Left ventricle myocardium inferior (tissue), 1 donor: ENCODE data around the gene TCF12. TPM values are rescaled to one million over a fixed set of nuclear protein-coding genes. Genes with fewer than 3 reads are reported as not detected.

Experiments
- DNase-seq: peaks from one replicate; pipeline ENCODE4 v3.0.0-alpha.2; 2020
- H3K27ac ChIP-seq: fragments of 200-600 bp; replicated peaks from 2 replicates; pipeline ENCODE4 v1.8.0; 2021
- H3K27me3 ChIP-seq: fragments of 200-600 bp; 2 replicates; pipeline ENCODE4 v1.8.0; 2021; ENCODE audit warnings: low read depth
- H3K36me3 ChIP-seq: fragments of 200-600 bp; 2 replicates; pipeline ENCODE4 v1.8.0; 2021
- H3K4me1 ChIP-seq: fragments of 200-600 bp; 2 replicates; pipeline ENCODE4 v1.8.0; 2021
- H3K4me3 ChIP-seq: fragments of 200-600 bp; 2 replicates; pipeline ENCODE4 v1.8.0; 2021; ENCODE audit warnings: mild to moderate bottlenecking, moderate library complexity
- H3K9me3 ChIP-seq: fragments of 200-600 bp; replicated peaks from 2 replicates; pipeline ENCODE4 v1.8.0; 2021
- intact Hi-C: fragments of 100-400 bp; cut with micrococcal nuclease; formaldehyde crosslinking; loops from one replicate; pipeline ENCODE4 v1.11.0; 2022
- total RNA-seq: library from RNA; stranded (reverse); fragmentation: NEBNext Ultra II Directional; extraction: Animal tissue kit (Norgen Biotek cat#: 25700); gene quantifications from one replicate; pipeline ENCODE4 v1.2.1, GENCODE V29; 2021
- TF ChIP-seq, protein P1 (sequence below): fragments of 200-600 bp; IDR thresholded peaks from 2 replicates; pipeline ENCODE4 v1.8.0; 2021; ENCODE audit warnings: antibody characterized with exemption, mild to moderate bottlenecking, borderline replicate concordance
- donor health status: DM: no; HTN: yes; CAD: no; lungs with severe emphysema.

Gene TCF12
- total RNA-seq, 1 donor from 2014 or later: 52.1 TPM

DNA sequence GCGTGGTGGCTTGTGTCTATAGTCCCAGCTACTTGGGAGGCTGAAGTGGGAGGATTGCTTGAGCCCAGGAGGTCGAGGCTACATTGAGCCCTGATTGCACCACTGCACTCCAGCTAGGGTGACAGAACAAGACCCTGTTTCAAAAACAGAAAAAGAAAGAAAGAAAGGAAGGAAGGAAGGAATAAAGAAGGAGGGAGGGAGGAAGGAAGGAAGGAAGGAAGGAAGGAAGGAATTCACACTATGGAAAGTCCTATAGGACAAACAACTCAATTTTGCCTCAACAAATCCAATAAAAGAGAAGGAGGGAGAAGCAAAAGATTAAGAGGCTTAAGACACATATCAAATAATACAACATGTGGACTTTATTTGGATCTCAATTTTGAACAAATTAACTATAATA, 16.5 kb upstream of the TCF12 start:
- no peaks in the 10 kb centered on the region for H3K9me3 ChIP-seq
- no peaks in the 10 kb centered on the region for H3K36me3 ChIP-seq
- TF ChIP-seq, protein P1, sequence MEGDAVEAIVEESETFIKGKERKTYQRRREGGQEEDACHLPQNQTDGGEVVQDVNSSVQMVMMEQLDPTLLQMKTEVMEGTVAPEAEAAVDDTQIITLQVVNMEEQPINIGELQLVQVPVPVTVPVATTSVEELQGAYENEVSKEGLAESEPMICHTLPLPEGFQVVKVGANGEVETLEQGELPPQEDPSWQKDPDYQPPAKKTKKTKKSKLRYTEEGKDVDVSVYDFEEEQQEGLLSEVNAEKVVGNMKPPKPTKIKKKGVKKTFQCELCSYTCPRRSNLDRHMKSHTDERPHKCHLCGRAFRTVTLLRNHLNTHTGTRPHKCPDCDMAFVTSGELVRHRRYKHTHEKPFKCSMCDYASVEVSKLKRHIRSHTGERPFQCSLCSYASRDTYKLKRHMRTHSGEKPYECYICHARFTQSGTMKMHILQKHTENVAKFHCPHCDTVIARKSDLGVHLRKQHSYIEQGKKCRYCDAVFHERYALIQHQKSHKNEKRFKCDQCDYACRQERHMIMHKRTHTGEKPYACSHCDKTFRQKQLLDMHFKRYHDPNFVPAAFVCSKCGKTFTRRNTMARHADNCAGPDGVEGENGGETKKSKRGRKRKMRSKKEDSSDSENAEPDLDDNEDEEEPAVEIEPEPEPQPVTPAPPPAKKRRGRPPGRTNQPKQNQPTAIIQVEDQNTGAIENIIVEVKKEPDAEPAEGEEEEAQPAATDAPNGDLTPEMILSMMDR: no peak
- no peak overlapping the region for H3K27ac ChIP-seq
- no peaks in the 10 kb centered on the region for H3K27me3 ChIP-seq
- no peak for DNase-seq
- H3K4me1 ChIP-seq: no peaks in the 10 kb centered on the region
- no peak overlapping the region for H3K4me3 ChIP-seq
- intact Hi-C loops: no loop called here

DNA sequence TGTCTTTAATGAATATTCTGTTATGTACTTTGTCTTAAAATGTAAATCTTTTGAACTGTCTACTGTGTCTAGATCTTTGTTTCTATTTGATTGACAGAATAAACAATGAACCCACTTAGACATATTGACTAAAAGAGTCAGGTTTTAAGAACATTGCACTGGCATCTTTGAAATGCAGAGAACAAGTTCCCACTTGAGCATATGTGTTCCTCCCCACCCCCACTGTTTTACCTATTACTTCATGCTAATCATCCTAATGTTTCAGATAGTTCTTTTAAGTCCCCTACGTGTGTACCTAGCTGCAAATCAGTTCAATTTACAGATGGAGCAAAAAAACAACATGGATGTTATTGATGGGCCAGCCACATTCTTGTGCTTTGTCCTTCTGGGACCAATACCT, 11.7 kb upstream of the TCF12 start:
- H3K9me3 ChIP-seq: no peaks in the 10 kb centered on the region
- no peaks in the 10 kb centered on the region for H3K36me3 ChIP-seq
- no peak overlapping the region for H3K4me3 ChIP-seq
- no peak for DNase-seq
- H3K27ac ChIP-seq: no peak overlapping the region
- TF ChIP-seq, protein P1: no peak
- intact Hi-C loops: no loop called here
- no peaks in the 10 kb centered on the region for H3K27me3 ChIP-seq
- peaks cover 4% of the 10 kb centered on the region for H3K4me1 ChIP-seq

DNA sequence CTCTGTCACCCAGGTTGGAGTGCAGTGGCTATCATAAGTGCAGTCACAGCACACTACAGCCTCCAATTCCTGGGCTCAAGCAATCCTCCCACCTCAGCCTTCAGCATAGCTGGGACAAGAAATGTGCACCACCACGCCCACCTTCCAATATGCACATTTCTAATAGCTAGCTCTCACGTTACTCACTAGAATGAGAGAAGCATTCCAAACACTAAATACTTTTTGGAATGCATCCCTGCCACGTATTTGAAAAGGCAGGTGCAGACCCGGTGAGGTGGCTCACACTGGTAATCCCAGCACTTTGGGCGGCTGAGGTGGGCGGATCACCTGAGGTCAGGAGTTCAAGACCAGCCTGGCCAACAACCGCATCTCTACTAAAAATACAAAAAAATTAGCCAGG, 7.6 kb upstream of the TCF12 start:
- DNase-seq: no peak
- intact Hi-C loops: no loop called here
- TF ChIP-seq, protein P1: no peak
- Histone ChIP-seq H3K27ac (no peak overlapping the region), H3K27me3 (no peaks in the 10 kb centered on the region), H3K36me3 (no peaks in the 10 kb centered on the region), H3K9me3 (no peaks in the 10 kb centered on the region), H3K4me1 (peaks cover 20% of the 10 kb centered on the region), H3K4me3 (no peak overlapping the region)

DNA sequence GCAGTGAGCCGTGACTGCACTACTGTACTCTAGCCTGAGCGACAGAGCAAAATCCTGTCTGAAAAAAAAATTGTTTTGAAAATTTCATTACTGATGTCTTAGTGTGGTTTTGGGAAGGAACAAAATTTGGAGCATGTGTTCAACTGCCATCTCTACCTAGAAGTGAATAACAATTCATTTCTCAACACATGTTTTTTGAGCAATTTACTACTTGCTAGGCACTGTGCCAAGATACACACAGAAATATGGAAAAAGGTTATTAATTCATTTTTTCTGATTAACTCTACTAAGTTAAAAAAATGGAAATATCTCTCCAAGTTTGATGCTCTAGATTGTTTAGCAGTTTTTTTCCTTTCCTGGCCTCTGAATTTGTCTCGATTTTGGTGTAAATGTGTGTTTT, 5.2 kb upstream of the TCF12 start:
- Histone ChIP-seq H3K9me3 (no peaks in the 10 kb centered on the region), H3K4me1 (peaks cover 34% of the 10 kb centered on the region), H3K4me3 (no peak overlapping the region), H3K27ac (peak overlapping the region; percentile 5), H3K27me3 (no peaks in the 10 kb centered on the region), H3K36me3 (no peaks in the 10 kb centered on the region)
- DNase-seq: no peak
- TF ChIP-seq, protein P1: no peak
- intact Hi-C loops: no loop called here

DNA sequence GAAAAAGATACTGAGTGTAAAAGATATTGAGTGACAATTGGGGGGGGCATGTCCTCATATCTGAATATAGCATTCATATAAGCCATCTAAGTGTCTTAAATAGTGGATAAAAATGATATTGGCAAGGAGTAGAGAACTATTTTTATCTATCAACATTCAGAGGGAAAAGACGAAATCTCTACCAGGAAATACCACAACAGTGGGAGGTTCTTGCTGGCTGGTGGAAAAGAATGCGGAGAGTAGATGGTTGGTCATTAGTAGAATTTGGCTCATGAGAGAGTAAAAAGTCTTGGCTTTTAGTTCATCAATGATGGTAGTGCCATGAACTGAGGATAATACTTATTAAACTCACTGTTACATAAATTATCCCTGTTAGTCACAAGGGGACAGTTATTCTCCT, 4.8 kb upstream of the TCF12 start:
- Histone ChIP-seq H3K4me3 (no peak overlapping the region), H3K4me1 (peaks cover 36% of the 10 kb centered on the region), H3K27me3 (no peaks in the 10 kb centered on the region), H3K36me3 (no peaks in the 10 kb centered on the region), H3K9me3 (no peaks in the 10 kb centered on the region), H3K27ac (peak overlapping the region; percentile 5)
- TF ChIP-seq, protein P1: no peak
- DNase-seq: no peak
- intact Hi-C loops: no loop called here

DNA sequence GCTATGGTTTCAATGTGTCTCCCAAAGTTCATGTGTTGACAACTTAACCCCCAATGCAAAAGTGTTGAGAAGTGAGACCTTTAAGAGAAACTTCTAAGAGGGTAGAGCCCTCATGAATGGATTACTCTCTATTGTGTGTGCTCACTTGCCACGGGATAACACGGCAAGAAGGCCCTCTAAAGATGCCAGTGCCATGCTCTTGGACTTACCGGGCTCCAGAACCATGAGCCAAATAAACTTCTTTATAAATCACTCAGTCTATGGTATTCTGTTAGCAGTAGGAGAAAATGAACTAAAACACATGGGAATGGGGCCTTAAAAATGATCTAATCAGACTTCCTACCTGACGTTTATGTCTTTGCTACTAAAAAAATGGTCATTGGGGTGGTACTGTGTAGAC, 2.6 kb upstream of the TCF12 start:
- Histone ChIP-seq H3K36me3 (no peaks in the 10 kb centered on the region), H3K4me1 (peaks cover 57% of the 10 kb centered on the region), H3K4me3 (no peak overlapping the region), H3K9me3 (no peaks in the 10 kb centered on the region), H3K27ac (no peak overlapping the region), H3K27me3 (no peaks in the 10 kb centered on the region)
- intact Hi-C loops: no loop called here
- TF ChIP-seq, protein P1: no peak
- DNase-seq: no peak
